ENCODE measurements around the gene PCDHGB4. TPM values are rescaled to one million over a fixed set of nuclear protein-coding genes. Genes with fewer than 3 reads are reported as not detected.

Gene PCDHGB4
- 35.4 TPM for total RNA-seq

GRCh38 chr5:141387557-141388311 is at the start of gene PCDHGB4:
PCDHGB4 (plus strand) TSS chr5:141387698; CDS start chr5:141387885, 187 bp downstream.

GRCh38 chr5:141338538-141339306 is 48.8 kb upstream of the PCDHGB4 start, which contains the start of gene PCDHGA2:
PCDHGA2 (plus strand) TSS chr5:141338760.

GRCh38 chr5:141343242-141343952 is 44.1 kb upstream of the PCDHGB4 start, which contains the start of gene PCDHGA3:
PCDHGA3 (plus strand) TSS chr5:141343829; CDS start chr5:141344034, 205 bp downstream.

GRCh38 chr5:141349917-141350619 is 37.4 kb upstream of the PCDHGB4 start, which contains the start of gene PCDHGB1:
PCDHGB1 (plus strand) TSS chr5:141350099; CDS start chr5:141350261, 162 bp downstream.

GRCh38 chr5:141354900-141355469 is 32.5 kb upstream of the PCDHGB4 start, which contains the start of gene PCDHGA4:
PCDHGA4 (plus strand) TSS chr5:141355021; CDS start chr5:141355108, 87 bp downstream.

GRCh38 chr5:141359790-141360426 is 27.6 kb upstream of the PCDHGB4 start, which contains the start of gene PCDHGB2:
PCDHGB2 (plus strand) TSS chr5:141359994; CDS start chr5:141360136, 142 bp downstream.

GRCh38 chr5:141363952-141364660 is 23.4 kb upstream of the PCDHGB4 start, which contains the start of gene PCDHGA5:
PCDHGA5 (plus strand) TSS chr5:141364162; CDS start chr5:141364331, 169 bp downstream.

GRCh38 chr5:141369994-141370848 is 17.3 kb upstream of the PCDHGB4 start, which contains the start of gene PCDHGB3:
PCDHGB3 (plus strand) TSS chr5:141370242; CDS start chr5:141370395, 153 bp downstream.

GRCh38 chr5:141373673-141374317 is 13.7 kb upstream of the PCDHGB4 start, which contains the start of gene PCDHGA6:
PCDHGA6 (plus strand) TSS chr5:141373891; CDS start chr5:141374084, 193 bp downstream.

GRCh38 chr5:141382469-141383294 is 4.8 kb upstream of the PCDHGB4 start, which contains the start of gene PCDHGA7:
PCDHGA7 (plus strand) TSS chr5:141382742; CDS start chr5:141382900, 158 bp downstream.

GRCh38 chr5:141392429-141393198 is 5.1 kb downstream of the PCDHGB4 start, which contains the start of gene PCDHGA8:
PCDHGA8 (plus strand) TSS chr5:141392633; CDS start chr5:141392814, 181 bp downstream.

GRCh38 chr5:141397756-141398551 is 10.5 kb downstream of the PCDHGB4 start, which contains the start of gene PCDHGB5:
PCDHGB5 (plus strand) TSS chr5:141397947; CDS start chr5:141398128, 181 bp downstream.

GRCh38 chr5:141402553-141403243 is 15.2 kb downstream of the PCDHGB4 start, which contains the start of gene PCDHGA9:
PCDHGA9 (plus strand) TSS chr5:141402778; CDS start chr5:141402953, 175 bp downstream.

GRCh38 chr5:141407790-141408505 is 20.4 kb downstream of the PCDHGB4 start, which contains the start of gene PCDHGB6:
PCDHGB6 (plus strand) TSS chr5:141408021; CDS start chr5:141408203, 182 bp downstream.

Measured in parietal lobe (tissue), 1 donor.